DLD1 (cell line): ENCODE data around the gene CXCL6.

ENCODE experiments used
- in situ Hi-C: cut with HindIII; loops from 2 replicates; pipeline ENCODE4 v1.10.0; 2017; ENCODE audit warnings: low sequenced_read_pairs

CXCL6 gene

DNA sequence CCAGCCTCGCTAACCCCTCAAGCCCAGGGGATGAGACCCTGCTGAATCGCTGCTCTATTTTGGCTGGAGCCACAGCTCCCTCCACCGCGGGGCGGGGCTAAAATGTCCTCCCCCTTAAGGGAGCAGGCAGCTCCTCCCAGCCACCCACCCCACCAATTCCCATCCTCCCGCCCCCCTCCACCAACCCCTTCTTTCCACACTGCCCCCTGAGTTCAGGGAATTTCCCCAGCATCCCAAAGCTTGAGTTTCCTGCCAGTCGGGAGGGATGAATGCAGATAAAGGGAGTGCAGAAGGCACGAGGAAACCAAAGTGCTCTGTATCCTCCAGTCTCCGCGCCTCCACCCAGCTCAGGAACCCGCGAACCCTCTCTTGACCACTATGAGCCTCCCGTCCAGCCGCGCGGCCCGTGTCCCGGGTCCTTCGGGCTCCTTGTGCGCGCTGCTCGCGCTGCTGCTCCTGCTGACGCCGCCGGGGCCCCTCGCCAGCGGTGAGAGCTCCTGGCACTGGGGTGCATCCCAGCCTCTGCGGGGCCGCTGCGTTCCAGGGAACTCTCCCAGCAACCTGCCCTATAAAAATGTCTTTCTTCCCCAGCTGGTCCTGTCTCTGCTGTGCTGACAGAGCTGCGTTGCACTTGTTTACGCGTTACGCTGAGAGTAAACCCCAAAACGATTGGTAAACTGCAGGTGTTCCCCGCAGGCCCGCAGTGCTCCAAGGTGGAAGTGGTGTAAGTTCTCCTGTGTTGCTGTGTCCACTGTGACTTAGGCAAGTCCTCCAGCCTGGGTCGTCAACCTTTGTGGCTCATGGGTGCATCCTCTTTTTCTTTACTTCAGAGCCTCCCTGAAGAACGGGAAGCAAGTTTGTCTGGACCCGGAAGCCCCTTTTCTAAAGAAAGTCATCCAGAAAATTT, at the start of gene CXCL6:
Gene CXCL6 (plus strand): TSS at position 306 of the 907 bp plus-strand sequence. CDS start 73 bp downstream, at position 379.
- in situ Hi-C loops: no loop called here

DNA sequence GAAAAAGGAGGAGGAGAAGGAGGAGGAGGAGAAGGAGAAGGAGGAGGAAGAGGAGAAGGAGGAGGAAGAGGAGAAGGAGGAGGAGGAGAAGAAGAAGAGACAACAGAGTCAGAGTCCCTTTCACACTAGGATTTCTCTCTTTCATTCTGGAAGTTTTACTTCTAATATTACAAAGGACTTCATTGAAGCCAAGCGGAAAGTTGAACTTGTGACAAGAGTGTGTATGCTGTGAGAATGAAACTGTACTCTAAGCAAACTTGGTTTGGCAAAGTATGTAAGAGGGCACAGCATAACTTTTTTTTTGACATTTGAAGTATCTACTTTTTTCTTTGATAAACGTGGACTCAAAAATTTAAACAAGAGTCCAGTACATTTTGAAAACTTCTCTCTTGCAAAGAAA, 48.1 kb upstream of the CXCL6 start:
- in situ Hi-C loops: no loop called here

DNA sequence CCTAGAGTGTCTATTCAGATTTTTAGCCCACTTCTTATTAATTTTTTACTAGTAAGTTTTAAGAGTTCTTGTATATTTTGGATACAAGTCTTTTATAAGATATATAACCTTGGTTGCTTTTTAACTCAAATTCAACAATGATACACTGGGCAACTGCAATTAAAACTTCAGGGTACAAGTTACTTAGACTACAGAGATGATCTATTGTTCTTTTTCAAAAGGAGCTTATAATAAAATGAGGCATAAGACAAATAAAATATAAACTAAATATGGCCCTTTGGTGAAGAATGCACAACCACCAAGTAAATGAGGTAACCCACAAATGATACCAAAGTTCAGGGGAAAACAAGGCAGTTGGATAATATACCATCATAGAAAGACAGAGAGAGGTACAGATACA, 37.6 kb upstream of the CXCL6 start:
- in situ Hi-C loops: no loop called here

DNA sequence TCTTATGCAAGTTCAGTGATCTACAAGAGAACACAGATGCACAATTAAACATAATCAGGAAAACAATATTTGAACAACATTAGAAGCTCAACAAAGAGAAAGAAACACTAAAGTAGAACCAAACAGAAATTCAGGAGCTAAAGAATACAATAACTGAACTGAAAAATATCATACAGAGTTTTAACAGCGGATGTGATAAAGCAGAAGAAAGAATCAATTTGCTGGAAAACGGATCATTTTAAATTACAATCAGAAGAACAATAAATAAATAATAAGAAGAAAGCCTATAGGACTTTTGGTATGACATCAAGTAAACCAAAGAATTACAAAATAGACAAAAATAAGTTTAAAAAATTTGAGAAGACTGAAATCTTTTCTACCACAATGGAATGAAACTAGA, 36.3 kb upstream of the CXCL6 start:
- in situ Hi-C loops: no loop called here

DNA sequence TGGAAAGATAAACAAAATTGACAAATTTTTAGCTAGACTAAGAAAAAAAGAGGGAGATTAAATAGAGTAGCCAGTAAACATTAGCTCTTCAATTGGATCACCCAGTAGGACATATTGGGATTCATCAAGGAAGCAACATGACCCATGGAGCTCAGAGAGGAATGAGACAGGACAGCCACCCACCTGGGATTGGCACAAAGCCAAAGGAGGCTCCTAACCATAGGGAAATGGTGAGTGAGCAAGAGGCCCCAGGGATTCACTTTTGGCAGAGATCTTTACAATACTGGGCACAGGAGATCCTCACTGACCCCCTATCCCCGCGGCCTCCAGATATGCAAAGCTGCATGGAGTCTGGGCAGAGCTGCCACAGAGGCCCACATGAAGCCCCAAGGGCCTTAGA, 34.8 kb upstream of the CXCL6 start:
- in situ Hi-C loops: no loop called here

DNA sequence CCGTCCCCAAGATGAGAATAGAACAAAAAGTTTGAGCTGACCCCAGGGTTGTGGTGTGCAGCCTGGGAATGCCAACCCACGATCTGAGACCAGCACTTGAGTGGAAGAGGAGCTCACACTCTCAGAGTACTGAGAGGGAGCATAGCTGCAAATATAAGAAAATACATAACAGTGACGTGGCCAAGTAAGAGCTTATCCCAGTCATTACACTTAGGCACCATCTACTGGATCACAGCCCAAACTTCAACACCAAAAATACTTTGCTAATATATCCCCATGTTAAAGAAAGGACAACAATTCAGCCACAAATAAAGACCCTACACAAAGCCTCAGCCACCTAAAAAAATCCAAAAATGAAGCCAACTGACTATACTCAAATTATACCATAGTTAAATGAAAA, 33.3 kb upstream of the CXCL6 start:
- in situ Hi-C loops: no loop called here

DNA sequence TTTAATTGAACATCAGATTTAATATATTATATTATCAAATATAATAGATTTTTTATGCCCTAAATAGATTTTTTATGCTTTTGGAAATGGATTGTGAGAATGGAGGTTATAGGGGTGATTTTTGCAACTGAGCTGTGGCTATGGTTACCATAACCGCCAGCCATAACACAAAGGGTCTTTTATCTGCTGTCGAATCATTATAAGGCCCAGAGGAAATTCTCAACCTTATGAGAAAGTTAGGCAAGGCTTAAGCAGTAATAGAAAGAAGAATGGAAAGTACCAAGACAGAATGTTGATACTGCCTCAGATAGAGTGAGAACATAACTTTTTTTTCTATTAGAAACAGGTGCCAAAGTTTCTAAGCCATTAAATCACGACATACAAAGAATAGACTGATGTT, 26.3 kb upstream of the CXCL6 start:
- in situ Hi-C loops: no loop called here

DNA sequence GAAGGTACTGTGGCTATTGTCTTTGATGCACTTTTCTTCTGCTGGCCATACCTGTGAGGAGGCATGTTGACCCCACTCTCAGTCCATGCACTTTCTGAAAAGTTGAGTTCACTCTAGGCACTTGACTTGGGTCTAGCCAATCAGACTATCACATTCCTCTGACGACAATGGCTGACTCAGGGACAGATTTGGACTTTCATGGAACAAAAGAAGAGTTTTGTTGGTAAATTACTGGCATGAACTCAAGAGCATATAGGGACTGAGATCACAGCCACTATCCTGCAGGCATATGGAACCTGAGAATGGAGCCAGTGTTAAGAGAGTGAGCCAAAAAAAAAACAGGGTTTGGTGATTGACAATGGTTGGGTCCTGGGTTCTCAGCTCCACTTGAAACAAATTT, 24.6 kb upstream of the CXCL6 start:
- in situ Hi-C loops: no loop called here

DNA sequence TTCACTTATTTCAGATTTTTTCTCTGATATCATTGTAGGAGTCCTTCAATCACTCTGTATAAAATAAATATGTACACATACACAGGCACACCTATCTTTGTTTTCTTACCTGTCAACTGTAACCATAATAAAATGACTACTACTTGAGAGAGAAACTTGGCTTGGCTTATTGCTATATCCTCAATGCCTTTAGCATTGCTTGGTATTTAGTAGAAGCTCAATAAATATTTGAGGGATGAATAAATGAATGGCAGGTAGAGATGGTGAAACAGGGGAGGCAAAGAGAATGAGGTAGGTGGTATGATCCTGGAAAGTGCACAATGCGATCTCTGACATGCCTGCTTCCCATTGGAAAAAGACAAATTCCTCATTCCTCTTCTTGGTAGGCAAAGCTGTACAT, 21.8 kb upstream of the CXCL6 start:
- in situ Hi-C loops: no loop called here

DNA sequence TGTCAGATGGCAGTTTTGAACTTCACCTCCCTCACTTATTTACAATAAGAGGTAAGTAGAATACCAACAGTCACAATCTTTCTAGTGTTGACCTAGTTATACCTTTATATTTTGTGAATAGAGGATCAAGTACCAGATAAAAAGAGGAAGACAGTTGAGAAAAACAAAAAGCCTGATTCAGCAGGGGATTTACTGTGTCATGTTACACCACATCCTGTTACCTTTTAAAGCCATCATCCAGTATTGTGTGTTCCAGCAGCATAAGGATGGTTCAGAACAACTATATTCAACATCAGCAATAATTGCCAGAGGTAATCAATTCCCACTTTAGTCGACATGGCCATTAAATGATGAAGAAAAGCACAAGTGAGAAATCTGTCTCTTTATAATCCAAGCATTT, 21.3 kb upstream of the CXCL6 start:
- in situ Hi-C loops: no loop called here

DNA sequence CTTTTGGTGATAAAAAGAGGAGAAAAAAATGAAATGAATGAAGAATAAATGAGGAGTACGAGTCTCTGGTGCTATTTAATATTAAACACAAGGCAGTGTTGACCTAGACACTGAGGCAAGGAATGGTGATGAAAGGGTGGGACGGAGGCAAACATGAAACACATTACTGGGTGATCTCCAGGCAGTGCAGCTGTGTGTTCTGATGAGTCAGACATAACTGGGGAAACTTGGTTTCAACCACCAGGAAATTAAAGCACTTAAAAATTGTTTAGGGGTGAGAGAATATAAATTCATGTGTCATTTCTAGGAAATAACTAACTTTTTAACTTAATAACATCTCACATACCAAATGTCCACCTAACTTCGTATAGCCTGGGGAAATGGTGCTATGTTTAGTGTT, 19.7 kb upstream of the CXCL6 start:
- in situ Hi-C loops: no loop called here

DNA sequence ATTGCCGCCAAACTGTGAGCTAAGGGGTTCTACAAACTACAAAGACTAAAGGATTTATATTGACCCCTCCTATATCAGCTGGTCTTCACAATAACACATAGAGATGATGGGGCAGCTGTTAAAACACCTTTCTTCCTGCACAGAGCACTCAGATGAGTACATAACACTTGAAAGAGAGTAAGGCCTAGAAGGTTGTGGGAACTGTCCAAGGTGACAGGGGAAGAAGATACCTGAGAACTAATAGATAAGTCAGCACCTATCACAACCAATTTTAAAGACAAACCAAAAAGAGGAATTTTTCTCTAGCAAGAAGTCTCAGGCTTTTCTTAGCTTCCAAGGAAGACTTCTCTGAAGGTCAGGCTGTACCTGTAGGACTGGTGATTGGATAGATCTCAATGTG, 19.1 kb upstream of the CXCL6 start:
- in situ Hi-C loops: no loop called here

DNA sequence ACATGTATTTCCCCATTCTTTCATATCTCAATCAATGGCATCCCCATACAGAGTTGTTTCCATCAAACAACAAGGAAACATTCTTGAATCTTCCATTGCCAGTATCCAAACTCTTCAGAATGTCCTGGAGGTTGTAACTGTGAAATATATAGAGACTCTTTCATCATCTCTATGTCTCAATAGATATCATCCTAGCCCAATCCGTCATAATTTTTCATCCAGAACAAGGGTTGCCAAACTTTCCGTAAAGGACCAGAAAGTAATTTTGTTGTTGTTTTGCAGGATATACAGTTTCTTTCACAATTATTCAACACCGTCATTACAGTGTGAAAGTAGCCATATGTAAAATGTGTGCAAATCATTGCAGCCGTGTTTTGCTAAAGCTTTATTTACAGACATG, 15.2 kb upstream of the CXCL6 start:
- in situ Hi-C loops: no loop called here

DNA sequence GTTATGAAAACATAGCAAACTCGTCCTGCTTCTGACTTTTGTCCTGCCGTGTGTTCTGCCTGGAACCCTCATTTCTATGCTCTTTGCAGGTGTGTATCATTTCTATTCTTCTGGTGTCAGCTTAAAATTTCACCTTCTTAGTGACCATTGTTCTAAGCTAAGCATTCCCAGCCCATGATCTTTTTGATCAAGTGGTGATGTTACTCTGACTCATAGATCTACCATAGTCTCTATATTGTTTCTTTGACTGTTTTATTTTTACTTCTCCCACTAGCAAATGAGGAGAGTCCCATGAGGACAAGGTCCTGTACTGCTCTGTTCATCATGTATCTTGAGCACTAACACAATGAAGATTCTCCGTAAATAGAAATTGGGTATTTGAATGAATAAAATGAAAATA, 14.1 kb upstream of the CXCL6 start:
- in situ Hi-C loops: no loop called here

DNA sequence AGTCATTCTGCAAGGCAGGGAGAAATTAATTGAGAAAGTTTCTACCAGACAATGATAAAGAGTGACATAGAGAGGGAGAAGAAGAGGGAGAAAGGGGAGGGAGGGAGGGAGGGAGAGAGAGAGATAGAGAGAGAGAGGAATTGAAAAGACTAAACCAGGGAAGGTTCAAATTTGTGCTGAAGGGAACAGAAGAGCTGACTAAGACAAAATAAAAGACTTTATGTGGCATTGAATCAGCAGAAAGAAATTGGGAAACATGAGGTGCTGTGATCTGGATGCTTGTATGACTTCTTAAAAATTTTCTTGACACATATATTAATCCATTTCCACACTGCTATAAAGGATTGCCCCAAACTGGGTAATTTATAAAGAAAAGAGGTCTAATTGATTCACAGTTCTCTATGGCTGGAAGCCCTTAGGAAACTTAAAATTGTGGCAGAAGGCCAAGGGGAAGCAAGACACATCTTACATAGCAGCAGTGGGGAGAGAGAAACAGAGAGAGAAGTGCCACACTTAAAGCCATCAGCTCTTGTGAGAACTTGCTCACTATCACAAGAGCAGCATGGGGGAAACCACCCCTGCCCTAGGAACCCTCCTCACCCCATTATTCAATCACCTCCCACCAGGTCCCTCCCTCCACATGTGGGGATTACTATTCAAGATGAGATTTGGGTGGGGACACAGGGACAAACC, 13.5 kb upstream of the CXCL6 start:
- in situ Hi-C loops: no loop called here

DNA sequence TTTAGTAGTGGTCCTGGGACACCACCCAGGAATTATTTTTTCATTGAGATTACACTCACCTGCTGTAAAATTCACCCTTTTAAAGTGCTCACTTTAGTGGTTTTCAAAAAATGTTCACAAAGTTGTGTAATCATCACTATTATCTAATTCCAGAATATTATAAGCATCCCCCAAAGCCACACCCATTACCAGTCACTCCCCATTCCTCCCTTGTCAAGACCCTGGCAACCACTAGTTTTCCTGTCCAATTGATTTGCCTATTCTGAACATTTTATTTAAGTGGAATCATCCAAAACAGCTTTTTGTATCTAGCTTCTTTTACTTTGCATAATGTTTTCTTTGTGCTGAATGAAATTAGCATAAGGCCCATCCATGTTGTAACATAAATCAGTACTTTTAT, 12.7 kb upstream of the CXCL6 start:
- in situ Hi-C loops: no loop called here

DNA sequence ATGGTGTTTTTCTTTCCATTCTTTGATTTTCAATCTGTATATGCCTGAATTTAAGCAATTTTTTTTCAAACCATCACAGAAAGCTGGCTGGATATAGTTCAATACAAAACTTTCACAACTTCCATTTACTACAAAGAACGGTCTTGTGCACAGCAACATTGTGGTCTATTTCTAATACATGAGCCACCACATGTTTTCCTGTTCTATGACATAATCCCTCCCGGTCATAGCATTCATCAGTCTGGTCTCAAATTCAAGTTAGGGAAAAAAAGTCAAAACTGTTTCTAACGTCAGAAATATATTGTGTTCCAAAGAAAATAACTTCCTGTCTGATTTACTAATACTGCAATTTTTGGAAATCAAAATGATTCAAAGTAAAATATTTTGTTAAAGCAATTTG, 7.5 kb upstream of the CXCL6 start:
- in situ Hi-C loops: no loop called here

DNA sequence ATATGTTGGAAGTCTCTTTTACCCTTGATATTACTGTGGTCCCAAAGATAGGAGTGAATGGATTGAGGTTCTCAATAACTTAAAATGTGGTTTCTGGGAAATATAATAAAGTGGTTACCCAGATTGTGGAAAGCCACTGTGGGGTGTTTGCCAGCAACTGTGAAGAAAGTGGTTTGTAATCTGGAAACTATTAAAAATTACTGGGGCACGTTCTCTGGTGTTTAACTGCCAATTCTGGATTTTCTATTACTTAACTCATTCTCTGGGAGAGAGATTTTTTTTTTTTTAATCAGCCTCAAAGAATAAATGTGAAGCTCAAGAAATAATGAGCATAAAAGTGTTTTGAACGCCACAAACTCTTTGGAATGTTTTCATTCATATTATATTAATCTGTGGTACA, 4.9 kb upstream of the CXCL6 start:
- in situ Hi-C loops: no loop called here

DNA sequence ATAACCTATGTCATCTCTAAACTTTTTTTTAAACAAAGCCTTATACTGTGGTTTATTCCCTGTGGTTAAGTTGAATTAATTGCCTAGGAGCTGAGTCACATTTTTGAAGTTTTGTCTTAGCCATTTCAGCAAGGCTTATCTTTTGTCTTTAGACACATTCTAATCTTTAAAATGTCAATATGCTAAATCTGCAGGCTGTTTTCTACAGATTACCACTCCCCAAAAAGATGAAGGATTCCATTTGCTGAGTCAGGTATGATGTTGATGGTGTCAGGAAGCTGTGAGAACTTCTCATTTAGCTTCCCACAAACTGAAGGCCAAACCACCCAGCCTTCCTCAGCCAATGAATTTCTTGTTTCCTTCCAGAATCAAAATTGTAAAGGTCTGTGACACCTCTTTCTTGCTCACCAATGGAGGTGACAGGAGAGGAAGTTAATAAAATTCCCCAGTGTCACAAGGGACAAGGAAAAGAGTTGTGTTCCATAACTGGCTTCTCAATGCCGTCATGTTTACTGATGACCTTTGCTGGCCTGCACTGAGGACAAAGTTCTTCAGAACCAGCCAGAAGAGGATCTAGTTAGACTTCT, 3.7 kb upstream of the CXCL6 start:
- in situ Hi-C loops: no loop called here

DNA sequence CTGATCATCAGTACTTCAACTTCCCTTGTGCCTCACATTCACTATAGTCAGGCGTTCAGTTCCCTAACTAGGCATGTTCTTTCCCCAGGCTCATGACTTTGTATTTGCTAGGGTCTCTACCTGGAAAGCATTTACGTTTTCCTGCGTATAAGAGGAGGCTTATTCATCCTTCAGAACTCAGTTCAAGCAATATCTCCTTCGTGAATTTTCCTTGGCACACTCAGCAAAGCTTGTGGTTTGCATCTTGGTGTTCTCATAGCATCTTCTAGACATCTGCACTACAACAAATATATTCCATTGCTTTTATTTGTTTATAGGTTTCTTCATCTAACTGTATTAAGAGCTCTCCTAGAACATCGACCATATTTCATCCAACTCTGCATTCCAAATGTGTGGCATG, 2.6 kb downstream of the CXCL6 start:
- in situ Hi-C loops: no loop called here

DNA sequence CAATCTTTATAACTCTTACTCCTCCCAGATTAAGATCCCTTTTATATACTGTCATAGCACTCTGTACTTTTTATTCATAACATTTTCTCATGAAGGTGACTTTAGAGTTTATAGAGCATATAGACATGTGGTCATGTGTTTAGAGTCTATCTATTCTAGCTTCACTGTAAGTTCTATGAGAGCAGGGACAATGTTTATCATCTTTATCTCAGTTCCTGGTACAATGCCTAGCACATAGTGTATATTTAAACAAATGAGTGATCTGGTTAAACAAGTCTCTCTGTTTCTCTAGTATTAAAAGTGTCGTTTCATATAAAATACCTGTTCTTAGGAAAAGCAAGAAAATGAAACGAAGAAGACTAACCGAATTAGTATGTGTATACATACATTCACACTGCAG, 3.2 kb downstream of the CXCL6 start:
- in situ Hi-C loops: no loop called here
